Inflammatory macrophage treated with lipopolysaccharide for 4 hours (primary cell): ENCODE results near the gene CELA3A.
A peak's percentile ranks its signal among the peaks of the same experiment; 100 is the strongest.
"Not testable (repeated sequence)": the region's sequence is repeated elsewhere in the genome, so short reads cannot be mapped to it uniquely, and the experiment has no call there.

ENCODE experiments used
- DNase-seq: peaks from one replicate; pipeline ENCODE4 v3.0.0-alpha.2; 2020

The CELA3A gene

DNA sequence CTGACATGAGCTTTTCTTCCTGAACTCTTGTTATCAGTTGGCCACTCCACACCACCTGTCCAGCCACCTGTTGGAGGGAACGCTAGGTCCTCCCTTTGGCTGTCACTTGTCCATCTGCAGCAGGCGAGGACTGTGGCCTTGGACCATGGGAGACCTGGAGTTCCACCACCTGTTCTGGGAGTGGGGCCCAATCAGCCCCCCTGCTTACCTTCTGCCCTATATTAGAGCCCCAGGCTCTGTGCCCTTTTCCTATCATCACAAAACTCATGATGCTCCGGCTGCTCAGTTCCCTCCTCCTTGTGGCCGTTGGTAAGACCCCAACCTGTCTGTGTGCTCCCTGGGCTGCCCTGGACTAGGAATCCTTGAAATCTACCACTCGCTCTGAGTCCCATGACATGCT lies at the start of gene CELA3A:
CELA3A (plus strand) TSS at position 249 of the 400 bp plus-strand sequence; CDS start at position 267, 18 bp downstream.
- DNase-seq: no peak

DNA sequence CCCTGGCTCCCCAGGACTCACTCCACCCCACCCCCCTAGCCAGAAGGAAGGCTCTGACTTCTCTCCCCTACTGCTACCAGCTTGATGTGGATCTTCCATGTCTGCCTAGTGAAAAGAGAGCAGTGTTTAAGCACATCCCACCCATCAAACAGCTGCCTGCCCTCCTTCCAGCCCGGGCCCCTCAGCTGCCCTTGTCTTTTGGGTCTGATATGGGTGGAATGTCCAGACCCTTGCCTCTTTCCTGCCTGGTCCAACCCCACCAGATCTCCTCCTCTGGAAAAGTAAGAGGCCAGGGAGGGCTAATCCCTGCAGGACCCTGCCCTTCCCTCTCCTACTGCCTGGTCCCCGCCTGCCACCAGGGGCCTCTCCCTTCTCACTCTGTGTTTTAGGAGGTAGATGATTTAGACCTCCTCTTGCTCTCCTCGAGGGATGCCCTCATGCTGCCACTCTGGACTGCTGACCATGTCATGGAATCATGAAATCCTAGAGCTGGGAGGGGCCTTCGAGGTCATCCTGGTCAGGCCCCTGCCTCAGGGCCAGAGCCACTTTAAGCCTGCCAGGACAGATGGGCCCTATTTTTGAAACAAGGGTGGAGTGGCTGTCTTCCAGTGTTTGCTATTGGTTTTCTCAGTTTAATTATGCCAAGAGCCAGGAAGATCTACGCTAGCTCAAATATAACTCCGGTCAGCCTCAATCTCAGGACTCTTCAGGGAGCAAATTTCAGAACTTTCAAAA lies 48.5 kb upstream of the CELA3A start:
- no peak for DNase-seq

GRCh38 chr1:21955058-21955457 lies 46.4 kb upstream of the CELA3A start:
- no peak for DNase-seq

- DNase-seq: no peak
Measured at GRCh38 chr1:21955501-21956281, 45.8 kb upstream of the CELA3A start.

DNA sequence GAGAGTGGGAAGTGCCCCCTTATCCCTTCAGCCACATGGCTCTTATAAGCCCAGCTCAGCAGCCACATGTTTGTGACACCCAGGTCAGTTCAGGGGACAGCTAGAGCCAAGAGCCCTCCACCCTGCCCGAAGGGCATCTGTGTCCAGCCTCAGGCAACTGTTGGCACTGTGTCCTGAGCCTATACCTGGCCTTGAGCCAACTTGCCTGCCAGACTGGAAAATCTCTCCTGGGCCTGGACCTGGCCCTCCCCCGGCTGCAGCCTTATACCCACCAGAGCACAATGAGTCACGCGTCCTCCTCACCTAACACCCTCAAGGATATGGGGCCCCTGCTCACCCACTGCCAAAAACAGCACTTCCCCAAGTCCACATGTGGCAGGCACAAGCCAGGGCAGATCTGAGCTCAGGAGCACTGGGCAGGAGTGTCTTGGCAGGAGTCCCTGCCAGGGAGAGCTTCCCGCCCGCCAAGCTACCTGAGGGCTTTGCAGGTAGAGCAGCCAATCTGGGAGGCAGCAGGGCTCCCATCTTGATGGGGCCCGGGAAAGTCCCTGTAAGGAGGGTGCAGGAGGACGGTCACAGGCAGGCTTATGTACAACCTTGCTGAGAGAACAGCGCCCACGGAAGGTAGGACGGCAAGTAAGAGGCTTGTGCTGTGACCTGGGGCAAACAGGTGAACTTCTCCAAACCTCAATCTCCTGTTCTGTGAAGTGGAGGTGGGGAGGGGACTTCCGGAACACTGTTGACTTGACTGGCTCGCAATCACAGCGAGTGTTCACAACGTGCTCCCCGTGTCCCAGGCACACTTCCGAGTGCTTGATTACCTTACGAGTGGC lies 44.5 kb upstream of the CELA3A start:
- DNase-seq: no peak

GRCh38 chr1:21961337-21961736 lies 40.1 kb upstream of the CELA3A start:
- no peak for DNase-seq

DNA sequence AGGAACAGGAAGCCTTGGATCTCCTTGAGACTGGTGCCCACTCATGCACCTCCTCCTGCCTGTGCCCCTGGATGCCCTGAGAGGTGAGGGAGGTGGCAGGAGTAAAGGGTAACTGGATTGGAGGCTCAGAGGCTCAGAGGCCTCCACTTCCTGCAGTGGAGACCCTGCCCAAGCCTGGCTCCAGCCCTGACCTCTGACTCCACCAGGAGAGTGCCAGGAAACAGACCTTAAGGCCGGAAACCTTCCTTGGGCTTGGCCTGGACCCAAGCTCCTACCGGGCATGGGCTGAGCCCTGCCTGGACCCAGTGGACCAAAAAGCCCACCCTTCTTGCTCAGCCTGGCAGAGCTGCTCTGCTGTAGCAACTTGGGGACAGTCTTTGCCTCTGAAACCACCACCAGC lies 39.7 kb upstream of the CELA3A start:
- DNase-seq: no peak

- peak; percentile 59 for DNase-seq
Measured at GRCh38 chr1:21963477-21964217, 37.8 kb upstream of the CELA3A start.

DNA sequence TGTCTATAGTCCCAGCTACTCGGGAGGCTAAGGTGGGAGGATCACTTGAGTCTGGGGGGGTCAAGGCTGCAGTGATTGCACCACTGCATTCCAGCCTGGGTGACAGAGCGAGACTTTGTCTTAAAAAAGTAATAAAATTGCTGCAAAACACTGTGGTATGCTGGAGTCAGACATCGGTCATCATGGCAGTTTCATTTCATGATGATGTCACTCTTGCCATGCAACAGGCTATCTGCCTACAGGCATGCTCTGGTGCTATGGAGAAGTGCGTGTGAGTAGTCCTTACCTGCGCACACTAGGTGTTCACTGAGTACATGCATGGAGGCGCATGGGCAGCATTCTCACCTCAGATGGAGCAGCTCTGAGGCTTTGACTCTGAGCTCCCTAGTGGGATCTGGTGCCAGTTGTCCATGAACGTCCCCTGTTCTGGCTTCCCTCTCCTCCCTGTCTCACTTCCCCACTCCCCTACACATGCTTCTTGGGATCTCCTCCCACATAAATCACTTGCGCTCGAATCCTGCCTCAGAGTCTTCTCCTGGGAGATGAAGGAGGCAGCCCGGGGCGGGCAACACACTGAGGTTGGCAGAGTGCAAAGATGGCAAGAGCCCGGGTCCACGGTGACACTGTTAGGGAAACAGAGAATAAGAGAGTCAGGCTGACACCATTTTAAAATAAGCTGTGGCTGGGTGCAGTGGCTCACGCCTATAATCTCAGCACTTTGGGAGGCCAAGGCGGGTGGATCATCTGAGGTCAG lies 35.0 kb upstream of the CELA3A start:
- DNase-seq: peak; percentile 64

- not testable (repeated sequence) for DNase-seq
Measured at GRCh38 chr1:21967216-21967615, 34.2 kb upstream of the CELA3A start.

DNA sequence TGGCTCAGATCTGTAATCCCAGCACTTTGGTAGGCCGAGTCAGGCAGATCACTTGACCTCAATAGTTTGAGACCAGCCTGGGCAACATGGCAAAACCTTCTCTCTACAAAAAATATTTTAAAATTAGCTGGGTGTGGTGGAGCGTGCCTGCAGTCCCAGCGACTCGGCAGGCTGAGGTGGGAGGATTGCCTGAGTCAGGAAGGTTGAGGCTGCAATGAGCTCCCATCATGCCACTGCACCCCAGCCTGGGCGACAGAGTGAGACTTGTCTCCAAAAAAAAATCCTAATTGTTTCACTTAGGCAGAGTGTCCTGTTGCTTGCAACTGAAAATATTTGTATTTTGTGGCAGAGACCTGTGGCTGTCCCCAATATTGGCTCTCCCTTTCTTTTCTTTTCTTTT lies 32.4 kb upstream of the CELA3A start:
- DNase-seq: not testable (repeated sequence)

GRCh38 chr1:21970523-21970922 lies 30.9 kb upstream of the CELA3A start:
- DNase-seq: not testable (repeated sequence)

DNA sequence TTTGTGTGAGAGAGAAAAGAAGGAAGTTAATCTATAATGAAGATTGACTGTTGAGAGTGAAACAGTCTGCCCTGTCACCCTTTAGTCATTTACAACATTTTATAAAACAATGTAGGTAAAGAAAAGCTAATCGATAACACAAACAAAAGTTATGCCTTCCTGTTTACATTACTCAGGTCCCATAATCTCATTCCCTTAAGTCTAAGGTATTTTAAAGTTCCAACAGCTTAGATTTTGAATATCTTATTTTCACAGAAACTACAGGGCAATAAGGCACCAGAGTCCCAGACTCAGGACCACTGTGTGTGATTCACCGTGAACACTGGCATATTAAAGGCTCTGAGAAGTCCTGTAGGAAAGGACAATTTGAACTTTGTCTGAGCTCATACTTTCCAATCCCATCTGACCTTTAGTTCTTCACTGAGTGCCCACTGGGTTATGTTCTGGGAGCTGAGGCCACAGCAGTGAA lies 28.4 kb upstream of the CELA3A start:
- DNase-seq: not testable (repeated sequence)

DNA sequence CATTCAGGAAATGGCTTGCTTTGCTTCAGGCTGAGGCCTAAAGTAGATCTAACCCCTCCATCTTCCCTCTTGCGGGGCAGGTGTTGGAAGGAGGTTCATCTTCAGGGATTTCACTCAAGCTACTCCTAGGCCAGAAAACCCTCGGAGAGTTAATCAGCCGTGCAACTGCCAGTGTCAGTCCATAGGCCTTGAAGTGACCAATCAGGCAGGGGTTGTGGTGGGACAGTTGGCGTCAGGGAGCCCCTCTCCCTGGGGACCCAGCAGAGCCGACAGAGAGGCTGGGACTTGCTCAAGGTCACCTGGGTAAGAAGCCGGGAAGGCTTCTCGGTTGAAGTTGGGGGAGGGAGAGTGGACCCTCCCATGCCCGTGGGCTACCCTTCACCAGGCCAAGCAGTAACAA lies 27.5 kb upstream of the CELA3A start:
- DNase-seq: not testable (repeated sequence)

DNA sequence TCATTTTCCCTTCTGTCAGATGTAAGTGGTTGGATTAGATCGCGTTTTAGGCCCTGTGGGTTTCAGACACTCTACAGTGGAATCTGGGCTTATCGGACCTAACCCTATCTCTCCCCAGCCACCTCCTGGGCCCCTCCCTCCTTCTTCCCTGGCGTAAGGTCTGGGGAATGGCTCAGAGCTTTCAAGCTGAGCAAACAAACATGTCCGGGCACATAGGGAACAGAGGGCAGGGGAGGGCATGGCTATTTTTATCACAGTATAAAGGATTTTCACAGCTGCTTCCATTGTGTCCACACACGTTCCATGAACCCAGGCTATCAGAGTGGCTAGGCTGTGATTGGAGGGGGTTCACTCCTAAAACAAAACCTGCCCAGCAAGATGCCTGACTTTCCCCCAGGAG lies 26.8 kb upstream of the CELA3A start:
- DNase-seq: not testable (repeated sequence)

GRCh38 chr1:21975296-21975695 lies 26.2 kb upstream of the CELA3A start:
- not testable (repeated sequence) for DNase-seq

- not testable (repeated sequence) for DNase-seq
Measured at GRCh38 chr1:21976703-21977239, 24.7 kb upstream of the CELA3A start, which contains the start of gene CELA3B. Gene CELA3B, plus strand, starts transcription at chr1:21977022. Its CDS starts 18 bp downstream, at chr1:21977040.

- DNase-seq: not testable (repeated sequence)
Measured at GRCh38 chr1:21978209-21978608, 23.2 kb upstream of the CELA3A start.

DNA sequence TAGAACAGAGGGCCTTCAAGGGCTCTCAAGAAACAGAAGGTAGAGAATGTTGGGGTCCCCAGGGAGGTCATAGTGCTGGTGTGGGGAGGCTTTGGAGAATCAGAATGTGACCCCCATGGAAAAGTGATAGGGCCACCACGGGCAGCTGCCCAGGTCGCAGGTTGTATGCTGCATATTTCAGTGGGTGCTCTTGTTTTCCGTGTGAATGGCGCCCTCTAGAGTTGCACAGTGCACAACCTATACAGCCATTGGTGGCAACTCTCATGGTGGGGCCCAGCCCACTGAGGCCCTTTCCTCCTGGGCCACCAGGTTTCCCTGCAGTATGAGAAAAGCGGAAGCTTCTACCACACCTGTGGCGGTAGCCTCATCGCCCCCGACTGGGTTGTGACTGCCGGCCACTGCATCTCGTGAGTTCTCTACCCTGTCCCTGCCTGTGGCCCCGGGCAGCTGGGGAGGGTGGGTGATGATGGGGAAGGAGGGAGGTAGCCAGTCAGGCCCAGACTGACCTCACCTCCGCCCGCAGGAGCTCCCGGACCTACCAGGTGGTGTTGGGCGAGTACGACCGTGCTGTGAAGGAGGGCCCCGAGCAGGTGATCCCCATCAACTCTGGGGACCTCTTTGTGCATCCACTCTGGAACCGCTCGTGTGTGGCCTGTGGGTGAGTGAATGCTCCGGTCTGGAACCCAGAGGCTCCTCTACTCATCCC lies 20.8 kb upstream of the CELA3A start:
- DNase-seq: not testable (repeated sequence)

DNA sequence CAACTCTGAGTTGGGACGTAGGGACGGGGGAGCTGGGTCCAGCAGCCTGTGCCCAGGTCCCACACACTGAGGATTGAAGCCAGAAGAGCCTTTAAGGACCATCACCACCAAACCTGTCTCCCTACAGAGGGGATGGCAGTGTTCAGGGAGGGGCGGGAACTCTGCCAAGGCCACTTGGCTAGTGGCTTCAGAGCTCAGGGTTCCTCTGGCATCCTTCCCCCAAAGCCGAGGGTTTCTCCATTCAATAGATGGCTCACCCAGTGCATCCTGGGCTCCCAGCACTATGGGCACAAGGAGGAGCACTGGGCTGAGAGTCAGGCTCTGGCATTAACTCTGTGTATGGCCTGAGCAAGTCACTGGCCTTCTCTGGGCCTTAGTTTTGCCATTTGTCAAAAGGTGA lies 20.2 kb upstream of the CELA3A start:
- not testable (repeated sequence) for DNase-seq
